GM12865 (cell line): Measurements from ENCODE around the gene CCDC134.

Experiments used
- DNase-seq: peaks from one replicate; pipeline ENCODE4 v3.0.0; 2010; ENCODE audit warnings: low read depth
- H3K4me3 ChIP-seq: 2 replicates; pipeline ENCODE4 v1.5.1; 2011; ENCODE audit warnings: mild to moderate bottlenecking, low read depth, low read length, control low read depth
- TF ChIP-seq, protein P1 (sequence below): IDR thresholded peaks from 2 replicates; pipeline ENCODE4 v1.5.1; 2011; ENCODE audit warnings: low read length, control low read depth, low read depth, inconsistent platforms; ENCODE audit not compliant: insufficient read depth; ENCODE audit errors: missing control alignments

The CCDC134 gene

DNA sequence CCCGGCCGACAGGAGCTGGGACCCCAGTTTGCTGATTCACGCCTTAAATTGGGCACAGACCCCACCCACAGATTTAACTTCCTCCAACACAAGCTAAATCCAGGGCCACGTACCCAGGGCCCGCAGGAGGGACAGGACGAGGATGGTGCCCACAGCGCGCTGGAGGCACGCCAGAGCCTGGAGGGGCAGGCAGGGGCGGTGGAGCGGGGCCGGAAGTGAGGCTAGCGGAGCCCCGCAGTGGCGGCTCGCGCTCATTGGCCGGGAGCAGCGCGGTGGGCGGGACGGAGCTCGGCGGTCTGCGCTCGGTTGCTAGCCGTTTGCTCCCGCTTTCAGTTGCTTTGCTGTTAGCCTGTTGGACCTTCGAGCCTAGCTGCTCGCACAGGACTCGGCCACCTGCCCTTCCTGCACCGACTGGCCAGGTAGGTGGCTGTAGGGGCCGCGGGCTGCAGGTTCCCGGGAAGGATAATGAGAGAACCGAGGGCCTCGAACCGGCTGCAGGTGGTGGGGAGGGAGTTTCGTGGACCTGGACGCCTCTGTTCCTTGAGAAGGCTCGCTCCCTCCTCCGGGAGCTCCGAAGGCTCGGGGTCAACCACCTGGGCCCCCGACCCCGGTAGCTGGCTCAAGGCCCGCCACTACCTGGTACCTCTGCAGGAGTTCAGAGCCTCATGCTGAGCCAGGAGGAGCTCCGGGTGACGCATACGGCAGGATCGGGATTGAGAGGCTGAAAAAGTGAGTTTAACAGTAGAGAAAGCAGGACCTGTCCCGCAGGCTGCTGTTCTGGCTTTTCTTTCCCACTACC lies at the start of gene CCDC134:
Gene CCDC134 (plus strand): TSS at position 332 of the 799 bp plus-strand sequence. CDS start 8,212 bp downstream, outside the sequence.
- TF ChIP-seq, protein P1, sequence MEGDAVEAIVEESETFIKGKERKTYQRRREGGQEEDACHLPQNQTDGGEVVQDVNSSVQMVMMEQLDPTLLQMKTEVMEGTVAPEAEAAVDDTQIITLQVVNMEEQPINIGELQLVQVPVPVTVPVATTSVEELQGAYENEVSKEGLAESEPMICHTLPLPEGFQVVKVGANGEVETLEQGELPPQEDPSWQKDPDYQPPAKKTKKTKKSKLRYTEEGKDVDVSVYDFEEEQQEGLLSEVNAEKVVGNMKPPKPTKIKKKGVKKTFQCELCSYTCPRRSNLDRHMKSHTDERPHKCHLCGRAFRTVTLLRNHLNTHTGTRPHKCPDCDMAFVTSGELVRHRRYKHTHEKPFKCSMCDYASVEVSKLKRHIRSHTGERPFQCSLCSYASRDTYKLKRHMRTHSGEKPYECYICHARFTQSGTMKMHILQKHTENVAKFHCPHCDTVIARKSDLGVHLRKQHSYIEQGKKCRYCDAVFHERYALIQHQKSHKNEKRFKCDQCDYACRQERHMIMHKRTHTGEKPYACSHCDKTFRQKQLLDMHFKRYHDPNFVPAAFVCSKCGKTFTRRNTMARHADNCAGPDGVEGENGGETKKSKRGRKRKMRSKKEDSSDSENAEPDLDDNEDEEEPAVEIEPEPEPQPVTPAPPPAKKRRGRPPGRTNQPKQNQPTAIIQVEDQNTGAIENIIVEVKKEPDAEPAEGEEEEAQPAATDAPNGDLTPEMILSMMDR, result no peak
- DNase-seq, result peak; percentile 95
- peak within 1 kb of the TSS; percentile 93 for H3K4me3 ChIP-seq

DNA sequence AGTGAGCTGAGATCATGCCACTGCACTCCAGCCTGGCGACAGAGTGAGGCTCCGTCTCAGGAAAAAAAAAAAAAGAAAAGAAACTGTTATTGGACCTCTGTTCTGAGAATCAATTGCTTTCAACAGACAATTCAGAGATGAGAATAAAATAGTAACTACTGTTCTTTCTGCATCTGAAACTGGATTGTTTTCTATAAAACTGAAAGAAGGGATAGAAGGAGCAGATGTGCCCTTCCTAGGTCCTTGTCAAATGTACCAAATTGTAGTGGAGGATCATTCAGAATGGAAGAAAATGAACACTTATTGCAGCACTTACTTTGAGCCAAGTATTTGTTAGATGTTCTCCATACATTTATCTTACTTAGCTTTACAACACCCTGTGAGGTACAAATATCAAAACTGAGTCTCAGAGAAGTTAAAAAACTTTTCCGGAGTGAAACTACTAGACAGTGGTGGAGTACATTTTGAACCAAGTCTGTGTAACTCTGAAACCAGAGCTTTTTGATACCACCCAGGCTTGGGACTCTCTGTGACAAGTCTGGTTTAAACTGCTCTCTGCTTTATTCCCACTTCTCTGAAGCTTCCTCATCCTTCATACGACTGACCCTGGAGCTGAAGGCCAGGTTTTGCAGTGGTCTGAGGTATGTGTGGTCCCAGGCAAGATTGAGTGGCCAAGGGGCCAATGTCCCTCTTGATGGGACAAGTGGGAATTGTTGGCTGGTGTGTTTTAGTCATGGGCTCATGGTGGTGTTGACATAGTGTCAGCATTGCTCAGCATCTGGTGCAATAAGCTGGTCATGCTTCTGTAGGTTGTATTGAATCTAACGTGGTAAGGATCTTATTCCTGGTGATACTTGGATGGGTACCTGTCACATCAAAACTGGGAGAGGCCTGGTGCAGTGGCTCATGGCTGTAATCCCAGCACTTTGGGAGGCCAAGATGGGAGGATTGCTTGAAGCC lies 48.2 kb upstream of the CCDC134 start:
- TF ChIP-seq, protein P1, result no peak
- peak; percentile 85 for DNase-seq
- peak overlapping the region; percentile 48 for H3K4me3 ChIP-seq

DNA sequence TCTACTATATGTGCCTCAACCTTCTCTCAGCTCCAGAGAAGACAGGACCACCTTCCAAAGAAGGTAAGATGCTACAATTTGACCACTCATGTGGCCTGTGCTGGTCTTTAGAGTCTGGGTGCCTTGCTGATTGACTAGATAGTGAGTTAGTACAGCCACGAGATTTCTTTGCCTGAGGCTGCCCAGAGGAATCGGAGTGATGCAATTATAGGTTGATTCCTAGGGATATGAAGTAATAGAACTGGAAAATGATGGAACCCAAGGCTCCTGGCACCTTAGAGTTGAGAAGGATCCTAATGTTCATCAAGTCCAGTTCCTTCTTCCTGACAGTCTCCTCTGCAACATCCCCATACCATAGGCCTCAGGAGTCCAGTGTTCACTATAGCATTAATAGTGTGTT lies 46.5 kb upstream of the CCDC134 start:
- H3K4me3 ChIP-seq, result peak overlapping the region; percentile 16; the same call in 1 of the 2 replicates
- no peak for DNase-seq
- TF ChIP-seq, protein P1, result no peak

DNA sequence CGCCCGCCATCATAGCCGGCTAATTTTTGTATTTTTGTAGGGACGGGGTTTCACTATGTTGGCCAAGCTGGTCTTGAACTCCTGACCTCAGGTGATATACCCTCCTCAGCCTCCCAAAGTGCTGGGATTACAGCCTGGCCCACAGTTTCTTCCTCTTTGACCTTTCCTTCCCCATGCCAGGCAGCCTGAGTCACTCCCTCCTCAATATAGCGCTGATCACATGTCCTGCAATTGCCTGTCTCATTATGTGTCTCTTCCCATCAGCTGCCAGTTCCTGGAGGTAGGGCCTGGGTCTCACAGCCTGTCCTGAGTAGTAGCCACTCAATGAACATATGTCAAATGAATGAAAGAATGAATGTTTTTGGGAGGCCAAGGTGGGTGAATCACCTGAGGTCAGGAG lies 43.0 kb upstream of the CCDC134 start:
- no peak for DNase-seq
- TF ChIP-seq, protein P1, result no peak
- no peak overlapping the region for H3K4me3 ChIP-seq

DNA sequence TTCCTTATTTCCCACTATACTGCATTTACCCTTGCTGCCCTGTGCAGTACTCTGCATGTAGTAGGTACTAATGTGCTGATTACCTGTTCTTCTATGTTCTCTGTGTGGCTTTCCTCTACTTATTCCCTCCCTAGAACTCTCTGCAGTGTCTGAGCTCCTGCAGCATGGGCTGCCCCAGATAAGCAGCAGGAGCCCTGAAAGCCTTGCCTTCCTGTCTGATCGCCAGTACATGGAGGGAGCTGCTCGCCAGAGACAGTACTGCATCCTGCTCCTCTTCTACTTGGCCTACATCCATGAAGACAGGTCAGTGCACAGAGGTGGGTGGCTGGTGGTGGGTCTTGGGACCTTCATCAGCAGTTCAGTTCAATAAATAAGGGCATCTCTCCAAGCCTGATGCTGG lies 42.2 kb upstream of the CCDC134 start:
- no peak for DNase-seq
- H3K4me3 ChIP-seq, result no peak overlapping the region
- TF ChIP-seq, protein P1, result no peak

DNA sequence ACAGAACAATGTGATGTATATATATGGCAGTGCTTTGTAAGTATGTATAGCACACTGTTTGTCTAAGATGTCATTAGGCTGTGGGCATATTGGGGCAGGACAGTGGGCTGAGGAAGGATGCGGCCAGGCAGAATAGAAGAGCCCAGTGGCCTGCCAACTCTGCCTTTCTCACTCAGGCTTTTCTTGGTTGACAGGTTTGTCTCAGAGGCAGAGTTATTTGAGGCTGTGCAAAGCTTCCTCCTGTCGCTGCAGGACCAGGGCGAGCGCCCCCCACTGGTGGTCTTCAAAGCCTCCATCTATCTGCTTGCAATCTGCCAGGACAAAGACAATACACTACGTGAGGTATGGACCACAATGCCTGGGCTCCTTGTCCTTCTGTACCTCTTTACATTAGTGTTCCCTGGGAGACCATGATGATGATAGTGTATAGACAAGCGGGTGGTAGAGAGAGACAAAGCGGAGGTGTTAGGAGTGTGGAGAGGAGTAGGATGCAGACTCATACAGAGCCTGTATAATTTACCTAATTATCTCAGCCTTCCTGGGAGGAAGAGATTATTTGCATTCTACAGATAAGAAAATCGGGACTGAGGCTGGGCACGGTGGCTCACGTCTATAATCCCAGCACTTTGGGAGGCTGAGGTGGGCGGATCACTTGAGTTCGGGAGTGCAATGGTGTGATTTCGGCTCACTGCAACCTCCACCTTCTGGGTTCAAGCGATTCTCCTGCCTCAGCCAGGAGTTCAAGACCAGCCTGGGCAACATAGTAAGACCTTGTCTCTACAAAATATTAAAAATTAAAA lies 37.3 kb upstream of the CCDC134 start:
- TF ChIP-seq, protein P1, result peak; percentile 76
- no peak overlapping the region for H3K4me3 ChIP-seq
- DNase-seq, result peak; percentile 84
